ENCODE data around the gene DNAH8.

DNAH8 gene

DNA sequence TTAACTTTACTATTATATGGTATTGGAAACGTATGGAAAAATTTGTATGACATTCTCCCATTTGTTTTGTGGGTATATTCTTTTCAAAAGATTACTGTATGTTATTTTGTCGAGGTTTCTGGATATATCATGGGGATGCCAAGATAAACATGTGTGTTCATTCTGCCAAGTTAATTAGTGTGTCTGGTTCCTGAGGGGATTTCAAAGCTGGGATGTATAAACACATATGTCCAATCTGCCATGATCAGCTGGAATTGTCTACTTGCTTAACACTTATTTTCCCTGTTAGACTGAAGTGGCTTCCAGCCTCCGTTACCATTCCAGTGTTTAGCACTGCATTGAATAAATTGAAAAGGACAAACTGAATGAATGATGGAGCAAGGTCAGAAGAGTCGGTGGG is 86.2 kb downstream of the DNAH8 start:
- H3K4me3 ChIP-seq (replicated peaks; ENCODE audit: low read depth, low read length): no peak overlapping the region
- TF ChIP-seq, protein P1, sequence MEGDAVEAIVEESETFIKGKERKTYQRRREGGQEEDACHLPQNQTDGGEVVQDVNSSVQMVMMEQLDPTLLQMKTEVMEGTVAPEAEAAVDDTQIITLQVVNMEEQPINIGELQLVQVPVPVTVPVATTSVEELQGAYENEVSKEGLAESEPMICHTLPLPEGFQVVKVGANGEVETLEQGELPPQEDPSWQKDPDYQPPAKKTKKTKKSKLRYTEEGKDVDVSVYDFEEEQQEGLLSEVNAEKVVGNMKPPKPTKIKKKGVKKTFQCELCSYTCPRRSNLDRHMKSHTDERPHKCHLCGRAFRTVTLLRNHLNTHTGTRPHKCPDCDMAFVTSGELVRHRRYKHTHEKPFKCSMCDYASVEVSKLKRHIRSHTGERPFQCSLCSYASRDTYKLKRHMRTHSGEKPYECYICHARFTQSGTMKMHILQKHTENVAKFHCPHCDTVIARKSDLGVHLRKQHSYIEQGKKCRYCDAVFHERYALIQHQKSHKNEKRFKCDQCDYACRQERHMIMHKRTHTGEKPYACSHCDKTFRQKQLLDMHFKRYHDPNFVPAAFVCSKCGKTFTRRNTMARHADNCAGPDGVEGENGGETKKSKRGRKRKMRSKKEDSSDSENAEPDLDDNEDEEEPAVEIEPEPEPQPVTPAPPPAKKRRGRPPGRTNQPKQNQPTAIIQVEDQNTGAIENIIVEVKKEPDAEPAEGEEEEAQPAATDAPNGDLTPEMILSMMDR (IDR thresholded peaks at IDR 0.05; ENCODE audit: low read length, missing control alignments): no peak
- DNase-seq (ENCODE audit: low read depth): no peak

DNA sequence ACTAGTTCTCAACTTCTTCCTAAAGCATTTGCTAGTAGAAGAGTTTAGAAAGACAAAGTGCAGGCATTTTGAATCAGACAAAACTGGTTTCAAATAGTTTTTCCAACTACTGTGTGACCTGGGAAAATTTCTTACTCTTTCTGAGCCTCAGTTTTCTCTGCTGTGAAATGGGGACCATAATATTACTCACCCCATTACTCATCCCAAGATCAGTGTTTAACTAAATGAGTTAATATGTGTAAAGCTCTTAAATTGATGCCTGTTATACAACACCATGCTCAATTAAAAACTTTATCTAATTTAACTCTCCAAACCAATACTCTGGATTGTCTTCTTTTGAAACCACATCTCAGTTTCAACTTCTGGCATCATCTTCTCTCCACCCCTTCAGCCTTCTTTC is 87.4 kb downstream of the DNAH8 start:
- TF ChIP-seq, protein P1 (IDR thresholded peaks at IDR 0.05; ENCODE audit: low read length, missing control alignments): no peak
- DNase-seq (ENCODE audit: low read depth): no peak
- H3K4me3 ChIP-seq (replicated peaks; ENCODE audit: low read depth, low read length): no peak overlapping the region

DNA sequence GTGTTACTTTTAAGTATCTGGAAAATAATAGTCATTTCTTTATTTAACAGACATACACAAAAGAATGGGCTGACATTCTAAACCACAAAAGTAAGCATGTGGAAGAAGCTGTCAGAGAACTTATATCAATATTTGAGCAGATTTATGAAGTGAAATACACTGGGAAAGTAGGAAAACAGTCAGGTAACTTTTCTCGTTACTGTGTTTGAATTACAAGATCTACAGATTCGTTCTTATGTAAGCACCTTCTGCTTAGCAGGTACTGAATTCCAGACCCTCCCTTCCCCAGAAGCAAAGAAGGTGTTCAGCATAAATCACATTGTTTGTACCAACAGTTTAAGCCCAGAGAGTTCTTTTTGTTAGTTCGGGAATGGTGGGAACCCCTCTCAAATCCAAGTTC is 88.0 kb downstream of the DNAH8 start:
- TF ChIP-seq, protein P1 (IDR thresholded peaks at IDR 0.05; ENCODE audit: low read length, missing control alignments): no peak
- no peak for DNase-seq (ENCODE audit: low read depth)
- no peak overlapping the region for H3K4me3 ChIP-seq (replicated peaks; ENCODE audit: low read depth, low read length)

DNA sequence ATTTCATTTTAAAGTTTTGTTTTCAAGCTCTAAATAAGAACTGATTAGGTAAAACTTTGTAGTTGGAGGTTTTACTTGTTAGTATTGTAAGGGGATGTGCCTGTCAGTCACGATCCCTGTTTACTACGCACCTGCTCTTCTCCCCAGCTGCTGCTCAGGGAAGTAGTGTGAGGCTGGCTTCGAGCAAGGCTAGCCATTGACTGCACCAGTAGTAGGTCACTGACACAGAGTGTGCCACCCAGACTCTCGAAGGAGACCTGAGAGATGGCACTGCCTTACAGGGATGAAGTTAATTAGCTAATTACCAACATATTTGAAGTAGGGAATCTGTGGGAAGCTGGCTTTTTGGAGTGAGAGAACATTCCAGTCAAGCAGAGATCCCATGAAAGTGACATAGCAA is 89.2 kb downstream of the DNAH8 start:
- TF ChIP-seq, protein P1 (IDR thresholded peaks at IDR 0.05; ENCODE audit: low read length, missing control alignments): no peak
- DNase-seq (ENCODE audit: low read depth): no peak
- no peak overlapping the region for H3K4me3 ChIP-seq (replicated peaks; ENCODE audit: low read depth, low read length)

DNA sequence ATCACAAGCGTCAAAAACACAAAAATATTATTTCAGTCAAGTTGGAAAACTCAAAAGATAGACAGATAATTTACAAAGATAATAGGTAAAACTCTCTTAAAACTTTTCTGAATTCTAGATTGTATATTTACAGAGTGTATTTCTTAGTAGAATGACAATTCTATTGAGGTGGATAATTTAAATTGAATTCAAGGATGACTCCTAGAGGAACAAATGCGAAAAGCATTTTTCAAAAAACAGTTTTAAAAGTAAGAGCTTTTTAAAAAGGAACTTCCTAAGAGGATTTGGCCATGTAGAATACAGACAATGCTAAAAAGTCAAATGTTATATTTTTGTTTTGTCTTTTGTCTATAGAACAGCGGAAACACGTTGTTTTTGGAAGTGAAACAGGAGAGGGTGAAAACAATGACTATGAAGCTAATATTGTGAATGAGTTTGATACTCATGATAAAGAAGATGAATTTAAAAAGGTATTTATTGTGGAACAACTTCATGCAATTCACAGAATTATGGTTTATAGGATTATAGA is 90.1 kb downstream of the DNAH8 start:
- TF ChIP-seq, protein P1 (IDR thresholded peaks at IDR 0.05; ENCODE audit: low read length, missing control alignments): no peak
- DNase-seq (ENCODE audit: low read depth): no peak
- no peak overlapping the region for H3K4me3 ChIP-seq (replicated peaks; ENCODE audit: low read depth, low read length)

DNA sequence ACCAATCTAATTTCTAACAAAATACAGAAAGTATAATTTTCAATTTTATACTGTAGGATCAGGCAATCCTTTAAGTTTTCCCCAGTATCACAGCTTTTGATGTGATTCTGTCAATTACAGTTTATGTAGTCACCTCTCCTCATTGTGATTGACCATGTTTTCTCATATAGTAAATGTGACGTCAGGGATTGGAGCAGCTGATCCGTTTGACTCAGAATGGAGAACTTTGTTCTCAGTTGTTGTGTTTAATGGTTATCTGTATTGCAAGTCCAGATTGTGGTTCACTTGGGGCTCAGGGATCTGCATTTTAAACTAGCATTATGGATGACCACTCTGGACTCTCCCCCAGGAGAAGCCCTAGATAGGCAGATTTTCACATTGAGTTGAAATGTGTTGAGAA is 90.6 kb downstream of the DNAH8 start:
- no peak for DNase-seq (ENCODE audit: low read depth)
- H3K4me3 ChIP-seq (replicated peaks; ENCODE audit: low read depth, low read length): no peak overlapping the region
- TF ChIP-seq, protein P1 (IDR thresholded peaks at IDR 0.05; ENCODE audit: low read length, missing control alignments): no peak

DNA sequence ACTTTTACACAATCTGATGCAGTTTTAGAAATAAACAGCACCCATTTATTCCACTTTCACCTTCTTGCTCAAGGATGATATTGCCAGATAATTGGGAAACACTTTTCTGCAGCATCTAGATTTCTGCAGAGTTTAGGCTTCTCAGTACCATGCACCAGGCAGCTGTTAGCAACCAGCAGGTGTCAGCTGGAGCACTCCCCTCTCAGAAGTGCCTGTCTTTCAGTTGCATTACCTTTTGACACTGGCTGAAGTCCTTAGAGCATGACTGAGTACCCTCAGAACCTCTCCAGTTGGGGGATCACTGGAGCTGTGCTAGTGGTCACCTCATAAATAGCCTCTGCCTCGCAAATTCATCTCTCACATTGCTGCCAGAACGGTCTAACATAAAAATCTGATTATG is 91.2 kb downstream of the DNAH8 start:
- no peak for DNase-seq (ENCODE audit: low read depth)
- TF ChIP-seq, protein P1 (IDR thresholded peaks at IDR 0.05; ENCODE audit: low read length, missing control alignments): no peak
- no peak overlapping the region for H3K4me3 ChIP-seq (replicated peaks; ENCODE audit: low read depth, low read length)
